T-helper 9 cell (primary cell): ENCODE results near the gene MED15.
"Not testable (repeated sequence)": the region's sequence is repeated elsewhere in the genome, so short reads cannot be mapped to it uniquely, and the experiment has no call there.

Experiments used
- DNase-seq: peaks from one replicate; pipeline ENCODE4 v3.0.0-alpha.2; 2020

Gene MED15

GRCh38 chr22:20586403-20586745 is 79.0 kb downstream of the MED15 start:
- DNase-seq, result no peak

- no peak for DNase-seq
Observed at GRCh38 chr22:20587206-20587958, 80.0 kb downstream of the MED15 start.

- no peak for DNase-seq
Observed at GRCh38 chr22:20588092-20588842, 80.9 kb downstream of the MED15 start.

- no peak for DNase-seq
Observed at GRCh38 chr22:20588843-20589581, 81.6 kb downstream of the MED15 start.

GRCh38 chr22:20589614-20590476 is 82.4 kb downstream of the MED15 start:
- no peak for DNase-seq

- no peak for DNase-seq
Observed at GRCh38 chr22:20590477-20591294, 83.3 kb downstream of the MED15 start.

- no peak for DNase-seq
Observed at GRCh38 chr22:20591295-20591645, 83.9 kb downstream of the MED15 start.

GRCh38 chr22:20591660-20592310 is 84.4 kb downstream of the MED15 start:
- no peak for DNase-seq

- not testable (repeated sequence) for DNase-seq
Observed at GRCh38 chr22:20594038-20594437, 86.6 kb downstream of the MED15 start.

- not testable (repeated sequence) for DNase-seq
Observed at GRCh38 chr22:20594486-20594885, 87.1 kb downstream of the MED15 start.

- no peak for DNase-seq
Observed at GRCh38 chr22:20595461-20595860, 88.1 kb downstream of the MED15 start.

- no peak for DNase-seq
Observed at GRCh38 chr22:20599117-20599516, 91.7 kb downstream of the MED15 start.

- DNase-seq, result no peak
Observed at GRCh38 chr22:20600137-20600673, 92.8 kb downstream of the MED15 start.

GRCh38 chr22:20601308-20601707 is 93.9 kb downstream of the MED15 start:
- DNase-seq, result no peak

- no peak for DNase-seq
Observed at GRCh38 chr22:20602609-20603164, 95.3 kb downstream of the MED15 start.

GRCh38 chr22:20604092-20604747 is 96.8 kb downstream of the MED15 start:
- no peak for DNase-seq

GRCh38 chr22:20604776-20605221 is 97.4 kb downstream of the MED15 start:
- DNase-seq, result no peak

- DNase-seq, result no peak
Observed at GRCh38 chr22:20605328-20605727, 97.9 kb downstream of the MED15 start.

GRCh38 chr22:20606041-20606783 is 98.8 kb downstream of the MED15 start:
- DNase-seq, result peak; percentile 57
